Endothelial cell of umbilical vein (primary cell): ENCODE measurements around the gene GOLGA2. TPM values are rescaled to one million over a fixed set of nuclear protein-coding genes. Genes with fewer than 3 reads are reported as not detected.

Source experiments
- BruUV-seq: library from RNA; stranded (reverse); fragments of 400-500 nt; replicated peaks from 2 replicates; lab custom pipeline; 2021; lab: Mats Ljungman, UMichigan
- CTCF ChIA-PET: fragments of 300-600, 350-600 bp; sonication (Branson Sonifier 250); formaldehyde crosslinking; loops from one replicate; lab custom pipeline; 2021; ENCODE audit warnings: antibody characterized with exemption, inconsistent platforms; lab: Charles Lee
- POLR2A ChIA-PET: fragments of 300-600, 350-600 bp; sonication (Branson Sonifier 250); formaldehyde crosslinking; loops from one replicate; lab custom pipeline; 2021; ENCODE audit warnings: antibody characterized with exemption, inconsistent platforms; lab: Charles Lee
- DNase-seq: peaks from one replicate; pipeline ENCODE4 v3.0.0-alpha.2; 2011; ENCODE audit warnings: low read depth, low spot score
- FAIRE-seq: peaks from 2 replicates; lab custom pipeline; 2011; peaks lifted over from hg19 to GRCh38; lab: Jason Lieb, UNC
- H2AFZ ChIP-seq: 2 replicates; pipeline ENCODE4 v1.6.0; 2012; ENCODE audit warnings: low read depth, low read length, control low read depth, inconsistent platforms
- H3K27ac ChIP-seq: 2 replicates; pipeline ENCODE4 v1.5.1; 2011; ENCODE audit warnings: low read depth, mild to moderate bottlenecking, control low read depth, low read length, moderate library complexity; ENCODE audit not compliant: insufficient read depth
- H3K27me3 ChIP-seq, 2 experiments: 2 replicates each; pipeline versions ENCODE4 v1.6.0 to v1.6.1; 2011; ENCODE audit warnings: low read length in 2 of 2, mixed read lengths in 1 of 2; ENCODE audit not compliant: control insufficient read depth in 2 of 2, insufficient read depth in 2 of 2
- H3K36me3 ChIP-seq, 2 experiments: 2 replicates in 1 of 2; 3 replicates in 1 of 2; pipeline ENCODE4 v1.5.1; 2011; ENCODE audit warnings: low read length in 2 of 2, mild to moderate bottlenecking in 1 of 2, moderate library complexity in 1 of 2; ENCODE audit not compliant: control insufficient read depth in 2 of 2, insufficient read depth in 2 of 2; ENCODE audit errors: extremely low read depth in 1 of 2
- H3K4me1 ChIP-seq: 3 replicates; pipeline ENCODE4 v1.5.1; 2011; ENCODE audit warnings: mild to moderate bottlenecking, low read length; ENCODE audit not compliant: control insufficient read depth, insufficient read depth; ENCODE audit errors: extremely low read depth
- H3K4me2 ChIP-seq: 2 replicates; pipeline ENCODE4 v1.6.1; 2011; ENCODE audit warnings: low read length, control low read depth, mixed read lengths; ENCODE audit not compliant: insufficient read depth
- H3K4me3 ChIP-seq, 3 experiments: fragments of 200-600 bp in 1 of 3; sonication (generic), shearing (Covaris generic) in 1 of 3; replicated peaks in 1 of 3; 2 replicates each; pipeline ENCODE4 v1.5.1; 2011 to 2016; ENCODE audit warnings: control low read depth in 3 of 3, low read length in 3 of 3, mild to moderate bottlenecking in 2 of 3, inconsistent platforms in 1 of 3, low read depth in 1 of 3, moderate library complexity in 1 of 3; ENCODE audit not compliant: insufficient read depth in 1 of 3
- H3K79me2 ChIP-seq: 2 replicates; pipeline ENCODE4 v1.6.0; 2012; ENCODE audit warnings: low read length, inconsistent platforms; ENCODE audit not compliant: control insufficient read depth, insufficient read depth
- H3K9ac ChIP-seq: replicated peaks from 2 replicates; pipeline ENCODE3; 2011; ENCODE audit warnings: low read length, control low read depth; ENCODE audit not compliant: insufficient read depth; ENCODE audit errors: extremely low read depth
- H3K9me1 ChIP-seq: replicated peaks from 3 replicates; pipeline ENCODE4 v1.6.0; 2011; ENCODE audit warnings: mild to moderate bottlenecking, low read length; ENCODE audit not compliant: control insufficient read depth, insufficient read depth; ENCODE audit errors: extremely low read depth
- H3K9me3 ChIP-seq: replicated peaks from 2 replicates; pipeline ENCODE4 v1.5.1; 2012; ENCODE audit warnings: low read length, inconsistent platforms; ENCODE audit not compliant: control insufficient read depth, insufficient read depth
- H4K20me1 ChIP-seq: replicated peaks from 2 replicates; pipeline ENCODE3; 2011; ENCODE audit warnings: mild to moderate bottlenecking, low read length; ENCODE audit not compliant: control insufficient read depth, insufficient read depth; ENCODE audit errors: extremely low read depth
- CTCF ChIP-seq, 2 donors: IDR thresholded peaks; 1 replicate in 1 of 2; 2 replicates in 1 of 2; pipeline ENCODE4 v1.5.1; 2011; ENCODE audit warnings: low read length in 2 of 2, mild to moderate bottlenecking in 2 of 2, moderate library complexity in 2 of 2, control low read depth in 1 of 2, inconsistent platforms in 1 of 2, low read depth in 1 of 2; ENCODE audit not compliant: insufficient read depth in 1 of 2; ENCODE audit errors: extremely low read depth in 1 of 2
- EZH2 ChIP-seq: IDR thresholded peaks from 2 replicates; pipeline ENCODE4 v1.6.1; 2012; ENCODE audit warnings: borderline replicate concordance, low read depth, mild to moderate bottlenecking, moderate library complexity, low read length, inconsistent platforms; ENCODE audit not compliant: severe bottlenecking
- FOS ChIP-seq: IDR thresholded peaks from 2 replicates; pipeline ENCODE4 v1.6.1; 2011; ENCODE audit warnings: mild to moderate bottlenecking, low read length, moderate library complexity, borderline replicate concordance; ENCODE audit not compliant: insufficient read depth
- GATA2 ChIP-seq: IDR thresholded peaks from 2 replicates; pipeline ENCODE4 v1.7.0; 2011; ENCODE audit warnings: low read depth, mild to moderate bottlenecking, moderate library complexity, mixed read lengths, low read length; ENCODE audit not compliant: insufficient read length, insufficient read depth
- JUN ChIP-seq: IDR thresholded peaks from 2 replicates; pipeline ENCODE4 v1.6.1; 2011; ENCODE audit warnings: borderline replicate concordance, low read depth; ENCODE audit not compliant: insufficient read length, insufficient read depth
- MAX ChIP-seq: IDR thresholded peaks from 2 replicates; pipeline ENCODE4 v1.6.1; 2011; ENCODE audit not compliant: insufficient read depth, insufficient read length
- MYC ChIP-seq: IDR thresholded peaks from one replicate; pipeline ENCODE4 v1.6.1; 2011; ENCODE audit warnings: mild to moderate bottlenecking, low read depth, low read length
- POLR2A ChIP-seq: IDR thresholded peaks from 2 replicates; pipeline ENCODE4 v1.6.1; 2012; ENCODE audit warnings: low read depth, mild to moderate bottlenecking, control low read depth, low read length
- POLR2AphosphoS5 ChIP-seq: IDR thresholded peaks from 2 replicates; pipeline ENCODE4 v1.6.1; 2012; ENCODE audit warnings: low read depth, mild to moderate bottlenecking, control low read depth, low read length, moderate library complexity; ENCODE audit not compliant: insufficient read depth
- dilution Hi-C: fragments of 300-500 bp; cut with MboI; formaldehyde crosslinking; loops from one replicate; pipeline ENCODE4 v1.15.0; 2019; ENCODE audit warnings: low sequenced_read_pairs; ENCODE audit not compliant: extremely low pct_ligation_motif_present
- intact Hi-C: fragments of 100-400 bp; cut with micrococcal nuclease; formaldehyde crosslinking; loops from one replicate; pipeline ENCODE4 v1.10.0; 2022
- polyA plus RNA-seq, 4 experiments: library from polyadenylated mRNA; depleted of rRNA in 3 of 4; stranded (reverse) in 3 of 4; unstranded in 1 of 4; fragments of >200 nt; gene quantifications; 2 replicates each; pipeline versions ENCODE4 v1.2.1 to v1.2.3, GENCODE V29; 2011 to 2012; ENCODE audit warnings: missing spikeins in 1 of 4
- total RNA-seq: library from RNA; stranded (reverse); gene quantifications from 2 replicates; pipeline ENCODE4 v1.2.3, GENCODE V29; 2021

The GOLGA2 gene
- total and polyA plus RNA-seq, 2 donors (not counting 3 experiments of a cell fraction or from before 2014, with no cell fraction given): 52.3 to 114 TPM

GRCh38 chr9:128292009-128292408 lies 16.2 kb upstream of the GOLGA2 start:
- dilution Hi-C loops (no loop called here), intact Hi-C loops (loop anchor here (10.0 kb wide), 1 partner anchor 263 kb away; the partner anchor contains the start of gene SPTAN1)
- Histone ChIP-seq H4K20me1 (no peaks in the 10 kb centered on the region), H3K36me3 (peaks cover 3 to 6% of the 10 kb centered on the region in 2 experiments), H2AFZ (no peak overlapping the region), H3K9me1 (no peaks in the 10 kb centered on the region), H3K79me2 (no peaks in the 10 kb centered on the region), H3K9me3 (no peaks in the 10 kb centered on the region), H3K4me3 (no peak overlapping the region), H3K4me2 (no peak overlapping the region), H3K27ac (no peak overlapping the region), H3K9ac (no peak overlapping the region), H3K4me1 (peaks cover 6% of the 10 kb centered on the region), H3K27me3 (no peaks in the 10 kb centered on the region)
- TF ChIP-seq FOS (no peak), GATA2 (no peak), MYC (no peak), EZH2 (no peak), JUN (no peak), POLR2A (no peak), MAX (no peak), CTCF (IDR thresholded peaks at IDR 0.05; ENCODE audit: extremely low read depth in 1 of 2, insufficient read depth in 1 of 2, low read depth in 1 of 2, low read length in 2 of 2) (no peak), POLR2AphosphoS5 (no peak)
- POLR2A ChIA-PET: no interaction called here
- FAIRE-seq (no peak), DNase-seq (no peak)
- no TSS peak for BruUV-seq
- CTCF ChIA-PET: interaction anchor here (0.9 to 2.5 kb wide), 5 partner anchors 10 to 49 kb away, joined by 3 to 16 read pairs (median 5); no protein-coding TSS in a partner anchor
